ENCODE results near the gene MACC1.

DNA sequence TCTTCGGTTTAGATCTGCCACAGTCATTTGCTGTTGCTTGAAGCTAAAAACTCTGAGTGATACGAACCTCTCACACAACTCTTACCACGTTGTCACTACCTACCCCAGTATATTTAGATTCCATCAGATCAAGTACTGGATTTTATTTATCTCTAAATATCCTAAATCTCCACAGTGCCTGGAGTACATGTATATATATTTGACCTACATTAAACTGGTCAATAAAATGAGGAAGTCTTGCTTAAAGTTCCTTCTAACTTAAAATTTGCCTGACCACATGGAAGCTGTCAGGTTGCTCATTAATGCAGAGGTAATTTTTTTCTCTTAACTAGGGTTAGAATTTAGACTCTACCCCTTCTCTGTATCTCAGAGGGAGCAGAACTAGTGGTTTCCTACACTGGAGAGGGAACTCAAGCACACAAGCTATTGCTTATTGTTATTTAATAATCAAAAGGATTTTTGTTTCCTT is 3.1 kb upstream of the MACC1 start:
- TF ChIP-seq POU2F2 (IDR thresholded peaks at IDR 0.05; ENCODE audit: borderline replicate concordance, low read depth, low read length) = no peak
- TF ChIP-seq CBX3 (IDR thresholded peaks at IDR 0.05; ENCODE audit: borderline replicate concordance, low read depth) = no peak
- no peak for TF ChIP-seq SRF (IDR thresholded peaks at IDR 0.05; ENCODE audit: low read depth in 2 of 2, low read length in 2 of 2)
- TF ChIP-seq NBN (IDR thresholded peaks at IDR 0.05) = no peak; the same call in none of the 2 replicates
- no peak for TF ChIP-seq JUNB (IDR thresholded peaks at IDR 0.05)
- TF ChIP-seq, protein P1, sequence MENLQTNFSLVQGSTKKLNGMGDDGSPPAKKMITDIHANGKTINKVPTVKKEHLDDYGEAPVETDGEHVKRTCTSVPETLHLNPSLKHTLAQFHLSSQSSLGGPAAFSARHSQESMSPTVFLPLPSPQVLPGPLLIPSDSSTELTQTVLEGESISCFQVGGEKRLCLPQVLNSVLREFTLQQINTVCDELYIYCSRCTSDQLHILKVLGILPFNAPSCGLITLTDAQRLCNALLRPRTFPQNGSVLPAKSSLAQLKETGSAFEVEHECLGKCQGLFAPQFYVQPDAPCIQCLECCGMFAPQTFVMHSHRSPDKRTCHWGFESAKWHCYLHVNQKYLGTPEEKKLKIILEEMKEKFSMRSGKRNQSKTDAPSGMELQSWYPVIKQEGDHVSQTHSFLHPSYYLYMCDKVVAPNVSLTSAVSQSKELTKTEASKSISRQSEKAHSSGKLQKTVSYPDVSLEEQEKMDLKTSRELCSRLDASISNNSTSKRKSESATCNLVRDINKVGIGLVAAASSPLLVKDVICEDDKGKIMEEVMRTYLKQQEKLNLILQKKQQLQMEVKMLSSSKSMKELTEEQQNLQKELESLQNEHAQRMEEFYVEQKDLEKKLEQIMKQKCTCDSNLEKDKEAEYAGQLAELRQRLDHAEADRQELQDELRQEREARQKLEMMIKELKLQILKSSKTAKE (IDR thresholded peaks at IDR 0.05; ENCODE audit: low read depth, poor library complexity, severe bottlenecking) = no peak
- TF ChIP-seq CBX5 (IDR thresholded peaks at IDR 0.05; ENCODE audit: low read depth) = no peak; the same call in 1 of the 2 replicates
- TF ChIP-seq TAF1 (IDR thresholded peaks at IDR 0.05; ENCODE audit: borderline replicate concordance, low read depth, low read length) = no peak
- TF ChIP-seq POLR2A (IDR thresholded peaks at IDR 0.05; ENCODE audit: low read depth, low read length) = no peak; the same call in 1 of the 2 replicates
- TF ChIP-seq EED (IDR thresholded peaks at IDR 0.05; ENCODE audit: low read depth) = no peak
- no peak for TF ChIP-seq CREM (IDR thresholded peaks at IDR 0.05; ENCODE audit: low read depth)
- TF ChIP-seq, protein P2, sequence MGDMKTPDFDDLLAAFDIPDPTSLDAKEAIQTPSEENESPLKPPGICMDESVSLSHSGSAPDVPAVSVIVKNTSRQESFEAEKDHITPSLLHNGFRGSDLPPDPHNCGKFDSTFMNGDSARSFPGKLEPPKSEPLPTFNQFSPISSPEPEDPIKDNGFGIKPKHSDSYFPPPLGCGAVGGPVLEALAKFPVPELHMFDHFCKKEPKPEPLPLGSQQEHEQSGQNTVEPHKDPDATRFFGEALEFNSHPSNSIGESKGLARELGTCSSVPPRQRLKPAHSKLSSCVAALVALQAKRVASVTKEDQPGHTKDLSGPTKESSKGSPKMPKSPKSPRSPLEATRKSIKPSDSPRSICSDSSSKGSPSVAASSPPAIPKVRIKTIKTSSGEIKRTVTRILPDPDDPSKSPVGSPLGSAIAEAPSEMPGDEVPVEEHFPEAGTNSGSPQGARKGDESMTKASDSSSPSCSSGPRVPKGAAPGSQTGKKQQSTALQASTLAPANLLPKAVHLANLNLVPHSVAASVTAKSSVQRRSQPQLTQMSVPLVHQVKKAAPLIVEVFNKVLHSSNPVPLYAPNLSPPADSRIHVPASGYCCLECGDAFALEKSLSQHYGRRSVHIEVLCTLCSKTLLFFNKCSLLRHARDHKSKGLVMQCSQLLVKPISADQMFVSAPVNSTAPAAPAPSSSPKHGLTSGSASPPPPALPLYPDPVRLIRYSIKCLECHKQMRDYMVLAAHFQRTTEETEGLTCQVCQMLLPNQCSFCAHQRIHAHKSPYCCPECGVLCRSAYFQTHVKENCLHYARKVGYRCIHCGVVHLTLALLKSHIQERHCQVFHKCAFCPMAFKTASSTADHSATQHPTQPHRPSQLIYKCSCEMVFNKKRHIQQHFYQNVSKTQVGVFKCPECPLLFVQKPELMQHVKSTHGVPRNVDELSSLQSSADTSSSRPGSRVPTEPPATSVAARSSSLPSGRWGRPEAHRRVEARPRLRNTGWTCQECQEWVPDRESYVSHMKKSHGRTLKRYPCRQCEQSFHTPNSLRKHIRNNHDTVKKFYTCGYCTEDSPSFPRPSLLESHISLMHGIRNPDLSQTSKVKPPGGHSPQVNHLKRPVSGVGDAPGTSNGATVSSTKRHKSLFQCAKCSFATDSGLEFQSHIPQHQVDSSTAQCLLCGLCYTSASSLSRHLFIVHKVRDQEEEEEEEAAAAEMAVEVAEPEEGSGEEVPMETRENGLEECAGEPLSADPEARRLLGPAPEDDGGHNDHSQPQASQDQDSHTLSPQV (IDR thresholded peaks at IDR 0.05) = 0 out of 2 replicates have a peak, but pooled peaks have one; percentile 68
- TF ChIP-seq, protein P3, sequence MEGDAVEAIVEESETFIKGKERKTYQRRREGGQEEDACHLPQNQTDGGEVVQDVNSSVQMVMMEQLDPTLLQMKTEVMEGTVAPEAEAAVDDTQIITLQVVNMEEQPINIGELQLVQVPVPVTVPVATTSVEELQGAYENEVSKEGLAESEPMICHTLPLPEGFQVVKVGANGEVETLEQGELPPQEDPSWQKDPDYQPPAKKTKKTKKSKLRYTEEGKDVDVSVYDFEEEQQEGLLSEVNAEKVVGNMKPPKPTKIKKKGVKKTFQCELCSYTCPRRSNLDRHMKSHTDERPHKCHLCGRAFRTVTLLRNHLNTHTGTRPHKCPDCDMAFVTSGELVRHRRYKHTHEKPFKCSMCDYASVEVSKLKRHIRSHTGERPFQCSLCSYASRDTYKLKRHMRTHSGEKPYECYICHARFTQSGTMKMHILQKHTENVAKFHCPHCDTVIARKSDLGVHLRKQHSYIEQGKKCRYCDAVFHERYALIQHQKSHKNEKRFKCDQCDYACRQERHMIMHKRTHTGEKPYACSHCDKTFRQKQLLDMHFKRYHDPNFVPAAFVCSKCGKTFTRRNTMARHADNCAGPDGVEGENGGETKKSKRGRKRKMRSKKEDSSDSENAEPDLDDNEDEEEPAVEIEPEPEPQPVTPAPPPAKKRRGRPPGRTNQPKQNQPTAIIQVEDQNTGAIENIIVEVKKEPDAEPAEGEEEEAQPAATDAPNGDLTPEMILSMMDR (IDR thresholded peaks at IDR 0.05 in 2 of 3, conservative IDR thresholded peaks at IDR 0.05 in 1 of 3; ENCODE audit: control insufficient read depth in 2 of 3, extremely low read depth in 1 of 3, insufficient read depth in 1 of 3, low read depth in 3 of 3, low read length in 3 of 3) = no peak
- no peak for TF ChIP-seq ESRRA (IDR thresholded peaks at IDR 0.05; ENCODE audit: low read length)

All from GM12878 (cell line).